ENCODE measurements around the gene RIPK4.

The RIPK4 gene

GRCh38 chr21:41766883-41767605, at the start of gene RIPK4:
Gene RIPK4, minus strand, starts transcription at chr21:41767052. Its CDS starts 11 bp downstream, at chr21:41767041.
- DNase-seq = peak; percentile 63

GRCh38 chr21:41815652-41816582, 49.1 kb upstream of the RIPK4 start:
- no peak for DNase-seq

- no peak for DNase-seq
Measured at GRCh38 chr21:41813226-41813625, 46.4 kb upstream of the RIPK4 start.

GRCh38 chr21:41812679-41813078, 45.8 kb upstream of the RIPK4 start:
- no peak for DNase-seq

GRCh38 chr21:41810597-41810932, 43.7 kb upstream of the RIPK4 start:
- no peak for DNase-seq

GRCh38 chr21:41809891-41810596, 43.2 kb upstream of the RIPK4 start:
- DNase-seq = no peak

- DNase-seq = no peak
Measured at GRCh38 chr21:41808846-41809245, 42.0 kb upstream of the RIPK4 start.

GRCh38 chr21:41808094-41808493, 41.2 kb upstream of the RIPK4 start:
- no peak for DNase-seq

- DNase-seq = no peak
Measured at GRCh38 chr21:41806773-41807172, 39.9 kb upstream of the RIPK4 start.

GRCh38 chr21:41805643-41806042, 38.8 kb upstream of the RIPK4 start:
- DNase-seq = no peak

GRCh38 chr21:41805038-41805437, 38.2 kb upstream of the RIPK4 start:
- no peak for DNase-seq

GRCh38 chr21:41804381-41804780, 37.5 kb upstream of the RIPK4 start:
- no peak for DNase-seq

GRCh38 chr21:41803316-41803715, 36.5 kb upstream of the RIPK4 start:
- DNase-seq = no peak

GRCh38 chr21:41802684-41803083, 35.8 kb upstream of the RIPK4 start:
- no peak for DNase-seq

- no peak for DNase-seq
Measured at GRCh38 chr21:41802198-41802584, 35.3 kb upstream of the RIPK4 start.

- DNase-seq = no peak
Measured at GRCh38 chr21:41801321-41802197, 34.7 kb upstream of the RIPK4 start.

GRCh38 chr21:41800425-41801320, 33.8 kb upstream of the RIPK4 start:
- DNase-seq = no peak

- no peak for DNase-seq
Measured at GRCh38 chr21:41799763-41800162, 32.9 kb upstream of the RIPK4 start.

- DNase-seq = no peak
Measured at GRCh38 chr21:41798326-41798725, 31.5 kb upstream of the RIPK4 start.

GRCh38 chr21:41796476-41797080, 29.7 kb upstream of the RIPK4 start:
- DNase-seq = no peak

- no peak for DNase-seq
Measured at GRCh38 chr21:41795726-41796125, 28.9 kb upstream of the RIPK4 start.
